ENCODE results near the gene CALU. TPM values are rescaled to one million over a fixed set of nuclear protein-coding genes. Genes with fewer than 3 reads are reported as not detected.

CALU gene
- total and polyA plus RNA-seq, 10 donors: 7.9 to 98.8 (median 58.9) TPM

- Histone ChIP-seq H3K36me3 (peaks cover 0 to 23% (median 12%) of the 10 kb centered on the region in 6 donors), H3K9me3 (no peaks in the 10 kb centered on the region), H3K4me3 (no peak overlapping the region), H3K27ac (no peak overlapping the region), H3K4me1 (peaks cover 10 to 64% (median 36%) of the 10 kb centered on the region in 6 donors), H3K27me3 (replicated peaks in 1 of 7) (no peaks in the 10 kb centered on the region)
- no peak for DNase-seq
- TF ChIP-seq CTCF (IDR thresholded peaks at IDR 0.05 in 8 of 11, conservative IDR thresholded peaks at IDR 0.05 in 3 of 11) (no peak), POLR2AphosphoS5 (IDR thresholded peaks at IDR 0.05) (no peak)
- 61 to 78% (median 71%) methylated on average over 2 of the region's 2 CpGs for WGBS, 5 donors
- intact Hi-C loops (cut with DNase I; ENCODE audit: low total_unique reads): no loop called here
Measured at GRCh38 chr7:128744366-128744905, 5.3 kb downstream of the CALU start.

GRCh38 chr7:128745706-128746105, 6.5 kb downstream of the CALU start:
- H3K9me3 ChIP-seq: no peaks in the 10 kb centered on the region
- DNase-seq: no peak
- 83 to 92% (median 89%) methylated on average over 1 of the region's 1 CpG for WGBS, 5 donors
- H3K36me3 ChIP-seq: peaks cover 0 to 35% (median 23%) of the 10 kb centered on the region in 6 donors
- H3K4me3 ChIP-seq: no peak overlapping the region
- intact Hi-C loops (cut with DNase I; ENCODE audit: low total_unique reads): no loop called here
- H3K4me1 ChIP-seq: peaks cover 6 to 52% (median 26%) of the 10 kb centered on the region in 6 donors
- TF ChIP-seq POLR2A (IDR thresholded peaks at IDR 0.05): no peak
- TF ChIP-seq POLR2AphosphoS5 (IDR thresholded peaks at IDR 0.05): no peak
- no peak for TF ChIP-seq CTCF (IDR thresholded peaks at IDR 0.05 in 8 of 11, conservative IDR thresholded peaks at IDR 0.05 in 3 of 11)
- H3K27me3 ChIP-seq (replicated peaks in 1 of 7): no peaks in the 10 kb centered on the region
- no peak overlapping the region for H3K27ac ChIP-seq

- no peaks in the 10 kb centered on the region for H3K9me3 ChIP-seq
- H3K36me3 ChIP-seq: peaks cover 0 to 53% (median 31%) of the 10 kb centered on the region in 6 donors
- DNase-seq: no peak
- H3K27ac ChIP-seq: no peak overlapping the region
- peaks cover 0 to 34% (median 9%) of the 10 kb centered on the region in 6 donors for H3K4me1 ChIP-seq
- no peak overlapping the region for H3K4me3 ChIP-seq
- intact Hi-C loops (cut with DNase I; ENCODE audit: low total_unique reads): no loop called here
- WGBS, 5 donors: 91 to 94% (median 93%) methylated on average over 6 of the region's 6 CpGs
- TF ChIP-seq CTCF (IDR thresholded peaks at IDR 0.05 in 8 of 11, conservative IDR thresholded peaks at IDR 0.05 in 3 of 11) (no peak), POLR2AphosphoS5 (IDR thresholded peaks at IDR 0.05) (no peak), POLR2A (IDR thresholded peaks at IDR 0.05) (no peak)
- no peaks in the 10 kb centered on the region for H3K27me3 ChIP-seq (replicated peaks in 1 of 7)
Measured at GRCh38 chr7:128747327-128748079, 8.3 kb downstream of the CALU start.

- no peak for TF ChIP-seq POLR2AphosphoS5 (IDR thresholded peaks at IDR 0.05)
- TF ChIP-seq POLR2A (IDR thresholded peaks at IDR 0.05): no peak
- TF ChIP-seq CTCF (IDR thresholded peaks at IDR 0.05 in 8 of 11, conservative IDR thresholded peaks at IDR 0.05 in 3 of 11): no peak
- H3K9me3 ChIP-seq: no peaks in the 10 kb centered on the region
- peaks cover 0 to 99% (median 56%) of the 10 kb centered on the region in 6 donors for H3K36me3 ChIP-seq
- DNase-seq: no peak
- WGBS, 5 donors: 84 to 97% (median 96%) methylated on average over 1 of the region's 1 CpG
- intact Hi-C loops (cut with DNase I; ENCODE audit: low total_unique reads): no loop called here
- H3K4me3 ChIP-seq: no peak overlapping the region
- no peak overlapping the region for H3K27ac ChIP-seq
- no peaks in the 10 kb centered on the region for H3K27me3 ChIP-seq (replicated peaks in 1 of 7)
- peaks cover 0 to 3% (median 0%) of the 10 kb centered on the region in 6 donors for H3K4me1 ChIP-seq
Measured at GRCh38 chr7:128752251-128752650, 13.1 kb downstream of the CALU start.

Data from spleen (tissue), 11 donors.